ENCODE measurements around the gene KHNYN.

- no peak for TF ChIP-seq POLR2A (IDR thresholded peaks at IDR 0.05; ENCODE audit: low read depth, low read length)
- no peak for TF ChIP-seq POLR2AphosphoS5 (IDR thresholded peaks at IDR 0.05; ENCODE audit: low read depth, low read length)
These were observed 45.6 kb upstream of the KHNYN start for GRCh38 chr14:24384169-24384568.
